Chondrocyte (in vitro differentiated cells): ENCODE results near the gene ADSS1. TPM values are rescaled to one million over a fixed set of nuclear protein-coding genes. Genes with fewer than 3 reads are reported as not detected.

Experiments used
- DNase-seq: peaks from one replicate; pipeline ENCODE4 v3.0.0; 2021; ENCODE audit warnings: mixed read lengths, low spot score
- H3K27ac Mint-ChIP-seq: one replicate; pipeline ENCODE4 v1.8.0; 2021; ENCODE audit warnings: mild to moderate bottlenecking, moderate library complexity, mixed read lengths; ENCODE audit not compliant: unreplicated experiment
- H3K27me3 Mint-ChIP-seq: 2 replicates; pipeline ENCODE4 v1.8.0; 2021; ENCODE audit warnings: low read depth, mixed read lengths
- H3K36me3 Mint-ChIP-seq: 2 replicates; pipeline ENCODE4 v1.8.0; 2021; ENCODE audit warnings: low read depth, mixed read lengths
- H3K4me1 Mint-ChIP-seq: 2 replicates; pipeline ENCODE4 v1.8.0; 2021; ENCODE audit warnings: low read depth, mild to moderate bottlenecking, mixed read lengths
- H3K4me3 Mint-ChIP-seq: one replicate; pipeline ENCODE4 v1.8.0; 2021; ENCODE audit warnings: mild to moderate bottlenecking, moderate library complexity, mixed read lengths; ENCODE audit not compliant: unreplicated experiment
- H3K9me3 Mint-ChIP-seq: 2 replicates; pipeline ENCODE4 v1.8.0; 2021; ENCODE audit warnings: low read depth, mixed read lengths
- long read RNA-seq: library from polyadenylated mRNA; stranded (forward); transcript quantifications from one replicate; pipeline ENCODE4 v2.0.0, GENCODE V29; 2021
- total RNA-seq: library from RNA; stranded (reverse); gene quantifications from 3 replicates; pipeline ENCODE4 v1.2.1, GENCODE V29; 2021
- TF ChIP-seq, protein P1 (sequence below): fragments of 200-600 bp; sonication (generic); IDR thresholded peaks from 2 replicates; pipeline ENCODE4 v1.5.0; 2021; ENCODE audit warnings: antibody characterized with exemption, mild to moderate bottlenecking, moderate library complexity

Gene ADSS1
- 7.1 to 9.9 TPM (median 7.9 TPM) in 3 replicates for total RNA-seq
- long read RNA-seq, partial matches to known transcripts: 1 of 2 reads
- long read RNA-seq, other reads (novel, unspliced or antisense): 0 of 2 reads

DNA sequence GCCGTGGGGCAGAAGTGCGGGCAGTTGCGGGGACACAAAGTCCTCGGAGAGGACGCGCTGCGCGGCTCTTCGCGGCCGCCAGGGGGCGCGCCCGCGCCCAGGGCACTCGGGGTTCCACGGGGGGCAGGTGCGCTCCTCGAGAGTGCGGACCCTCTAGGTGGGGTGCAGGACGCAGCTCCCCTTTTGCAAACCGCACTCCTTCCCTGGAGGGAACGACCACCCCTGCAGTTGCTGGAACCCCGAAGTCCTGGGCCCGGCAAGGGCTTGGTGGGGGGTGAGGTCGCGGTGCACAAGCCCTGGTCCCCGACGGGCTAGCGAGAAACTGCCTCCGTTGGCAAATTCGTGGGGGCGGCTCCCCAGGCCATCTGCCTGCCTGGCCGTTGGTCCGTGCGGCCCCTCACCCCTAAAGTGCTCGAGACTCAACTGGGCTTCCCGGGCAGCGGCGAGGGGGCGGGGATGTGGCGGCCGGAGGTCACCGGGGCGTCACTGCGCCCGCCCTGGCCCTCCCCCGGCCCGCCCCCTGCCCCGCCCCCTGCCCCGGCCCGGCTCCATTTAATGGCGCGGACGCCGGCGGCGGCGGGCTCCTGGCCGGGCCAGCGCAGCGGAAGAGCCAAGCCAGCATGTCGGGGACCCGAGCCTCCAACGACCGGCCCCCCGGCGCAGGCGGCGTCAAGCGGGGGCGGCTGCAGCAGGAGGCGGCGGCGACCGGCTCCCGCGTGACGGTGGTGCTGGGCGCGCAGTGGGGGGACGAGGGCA lies at the start of gene ADSS1:
Gene ADSS1, plus strand, starts transcription at position 579 of the 756 bp plus-strand sequence. Its CDS starts 42 bp downstream, at position 621.
- Mint-ChIP-seq H3K4me3 (peak within 1 kb of the TSS; percentile 40), H3K27me3 (no peaks in the 10 kb centered on the region), H3K36me3 (peaks cover 6% of the 10 kb centered on the region), H3K9me3 (no peaks in the 10 kb centered on the region), H3K4me1 (peaks cover 25% of the 10 kb centered on the region), H3K27ac (no peak within 1 kb of the TSS)
- TF ChIP-seq, protein P1, sequence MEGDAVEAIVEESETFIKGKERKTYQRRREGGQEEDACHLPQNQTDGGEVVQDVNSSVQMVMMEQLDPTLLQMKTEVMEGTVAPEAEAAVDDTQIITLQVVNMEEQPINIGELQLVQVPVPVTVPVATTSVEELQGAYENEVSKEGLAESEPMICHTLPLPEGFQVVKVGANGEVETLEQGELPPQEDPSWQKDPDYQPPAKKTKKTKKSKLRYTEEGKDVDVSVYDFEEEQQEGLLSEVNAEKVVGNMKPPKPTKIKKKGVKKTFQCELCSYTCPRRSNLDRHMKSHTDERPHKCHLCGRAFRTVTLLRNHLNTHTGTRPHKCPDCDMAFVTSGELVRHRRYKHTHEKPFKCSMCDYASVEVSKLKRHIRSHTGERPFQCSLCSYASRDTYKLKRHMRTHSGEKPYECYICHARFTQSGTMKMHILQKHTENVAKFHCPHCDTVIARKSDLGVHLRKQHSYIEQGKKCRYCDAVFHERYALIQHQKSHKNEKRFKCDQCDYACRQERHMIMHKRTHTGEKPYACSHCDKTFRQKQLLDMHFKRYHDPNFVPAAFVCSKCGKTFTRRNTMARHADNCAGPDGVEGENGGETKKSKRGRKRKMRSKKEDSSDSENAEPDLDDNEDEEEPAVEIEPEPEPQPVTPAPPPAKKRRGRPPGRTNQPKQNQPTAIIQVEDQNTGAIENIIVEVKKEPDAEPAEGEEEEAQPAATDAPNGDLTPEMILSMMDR: peak; percentile 89
- DNase-seq: no peak

DNA sequence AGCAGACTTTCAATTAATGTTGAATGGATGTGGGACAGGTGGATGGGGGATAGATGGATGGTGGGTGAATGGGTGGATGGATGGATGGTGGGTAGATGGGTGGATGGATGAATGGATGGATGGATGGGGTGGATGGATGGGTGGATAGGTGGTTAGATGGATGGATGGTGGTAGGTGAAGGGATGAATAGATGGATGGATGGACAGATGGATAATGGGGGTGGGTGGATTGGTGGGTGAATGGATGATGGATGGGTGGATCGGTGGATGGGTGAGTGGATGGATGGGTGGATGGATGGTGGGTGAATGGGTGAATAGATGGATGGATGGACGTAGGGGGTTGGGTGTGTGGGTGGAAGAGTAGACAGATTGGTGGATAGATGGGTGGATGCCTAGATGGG lies 48.6 kb upstream of the ADSS1 start:
- no peak overlapping the region for H3K27ac Mint-ChIP-seq
- TF ChIP-seq, protein P1: no peak
- no peaks in the 10 kb centered on the region for H3K9me3 Mint-ChIP-seq
- H3K4me1 Mint-ChIP-seq: peaks cover 20% of the 10 kb centered on the region
- H3K27me3 Mint-ChIP-seq: no peaks in the 10 kb centered on the region
- no peak for DNase-seq
- no peak overlapping the region for H3K4me3 Mint-ChIP-seq
- H3K36me3 Mint-ChIP-seq: peaks cover 1% of the 10 kb centered on the region

DNA sequence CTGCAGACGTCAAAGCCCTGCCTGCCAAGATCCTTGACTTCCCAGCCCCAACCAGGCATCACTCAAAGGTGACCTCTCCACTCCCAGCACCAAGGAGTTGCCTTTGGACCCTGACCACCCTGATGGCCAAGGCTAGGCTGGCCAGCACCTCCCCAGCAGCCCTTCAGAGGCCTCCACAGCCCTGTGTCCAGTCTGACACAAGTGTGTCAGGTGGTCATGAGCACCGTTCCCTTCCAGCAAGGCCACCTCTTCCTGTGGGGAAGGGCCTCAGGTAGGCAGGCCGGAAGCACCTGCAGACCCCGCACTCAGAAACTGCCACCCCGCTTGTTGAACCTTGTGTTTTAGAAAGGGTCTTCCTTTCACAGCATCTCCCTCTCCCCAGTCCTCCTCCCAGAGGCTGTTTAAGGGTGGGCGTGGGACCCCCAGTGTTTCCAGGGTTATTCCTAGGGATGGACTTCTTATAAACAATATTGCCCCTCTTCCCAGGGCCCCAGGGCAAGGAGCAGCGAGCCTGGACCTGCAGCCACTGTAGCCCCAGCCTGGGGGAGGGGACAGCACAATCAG lies 47.8 kb upstream of the ADSS1 start:
- H3K36me3 Mint-ChIP-seq: no peaks in the 10 kb centered on the region
- H3K4me3 Mint-ChIP-seq: no peak overlapping the region
- H3K27ac Mint-ChIP-seq: no peak overlapping the region
- no peaks in the 10 kb centered on the region for H3K27me3 Mint-ChIP-seq
- DNase-seq: no peak
- peaks cover 28% of the 10 kb centered on the region for H3K4me1 Mint-ChIP-seq
- TF ChIP-seq, protein P1: no peak
- no peaks in the 10 kb centered on the region for H3K9me3 Mint-ChIP-seq

DNA sequence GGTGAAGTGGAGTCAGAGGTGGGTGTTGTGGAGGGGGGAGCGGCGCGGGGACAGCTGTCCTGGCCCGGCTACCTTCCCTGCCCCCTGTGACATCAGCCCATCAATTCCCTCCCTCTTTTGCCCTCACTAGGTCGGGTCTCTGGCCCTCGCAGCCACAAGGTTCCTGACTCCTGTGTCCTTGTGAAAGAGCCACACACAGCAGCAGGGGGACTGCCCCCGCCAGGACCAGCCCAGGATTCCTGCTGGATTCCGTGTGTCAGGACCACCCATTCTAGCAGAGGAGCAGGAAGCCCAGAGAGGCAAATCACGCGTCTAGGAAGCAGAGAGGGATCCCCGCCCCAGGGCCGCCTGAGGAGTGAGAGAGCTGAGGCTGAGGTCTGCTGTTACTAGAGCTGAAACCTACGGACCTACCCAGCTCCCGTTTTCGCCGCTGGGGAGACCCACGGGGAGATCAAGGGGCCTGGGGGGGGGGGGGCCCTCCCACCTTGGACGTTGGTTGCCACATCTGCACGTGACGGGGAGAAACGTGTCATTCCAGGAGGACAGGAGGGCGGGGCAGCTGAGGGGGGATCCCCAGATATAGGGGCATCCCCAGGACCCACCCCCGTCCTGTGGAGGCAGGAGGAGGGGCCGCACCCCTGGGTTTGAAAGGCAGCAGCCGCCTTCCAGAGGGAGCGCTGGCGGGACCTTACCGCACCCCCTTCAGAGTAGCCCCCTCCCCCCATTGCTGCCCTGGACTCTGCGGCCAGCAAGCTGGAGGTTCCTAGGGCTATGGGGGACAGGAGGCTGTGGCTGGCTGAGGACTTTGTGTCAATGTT lies 47.1 kb upstream of the ADSS1 start:
- DNase-seq: no peak
- Mint-ChIP-seq H3K27me3 (no peaks in the 10 kb centered on the region), H3K4me1 (peaks cover 34% of the 10 kb centered on the region), H3K4me3 (no peak overlapping the region), H3K9me3 (no peaks in the 10 kb centered on the region), H3K27ac (no peak overlapping the region), H3K36me3 (no peaks in the 10 kb centered on the region)
- TF ChIP-seq, protein P1: no peak
